Cardiac septum (tissue), 1 donor: ENCODE data around the gene SCD. TPM values are rescaled to one million over a fixed set of nuclear protein-coding genes. Genes with fewer than 3 reads are reported as not detected.
A peak's percentile ranks its signal among the peaks of the same experiment; 100 is the strongest.
"Not testable (repeated sequence)": the region's sequence is repeated elsewhere in the genome, so short reads cannot be mapped to it uniquely, and the experiment has no call there.

Experiments used
- DNase-seq: peaks from one replicate; pipeline ENCODE4 v3.0.0-alpha.2; 2020; ENCODE audit warnings: low spot score
- intact Hi-C: fragments of 100-400 bp; cut with DNase I; formaldehyde crosslinking; loops from one replicate; pipeline ENCODE4 v1.14.0; 2022
- long read RNA-seq: library from polyadenylated mRNA; unstranded; transcript quantifications from one replicate; pipeline ENCODE4 v2.0.0, GENCODE V29; 2021
- total RNA-seq: library from RNA; stranded (reverse); fragmentation: NEBNext Ultra II Directional; extraction: Animal tissue kit (Norgen Biotek cat#: 25700); gene quantifications from one replicate; pipeline ENCODE4 v1.2.1, GENCODE V29; 2021
- donor health status: DM: no; HTN: no; CAD: no.

The SCD gene
- 16.8 TPM for total RNA-seq
- long read RNA-seq, full-length matches to known transcripts, result 1 of 7 reads
- long read RNA-seq, partial matches to known transcripts, result 1 of 7 reads
- long read RNA-seq, other reads (novel, unspliced or antisense), result 5 of 7 reads

GRCh38 chr10:100346765-100347567 lies at the start of gene SCD:
TSS of gene SCD (plus strand) at chr10:100347233. CDS start at chr10:100347505, 272 bp downstream.
- intact Hi-C loops, result loop anchor here (2.0 to 10.0 kb wide), 2 partner anchors 26 to 168 kb away; partner anchors contain the start of gene SEC31B
- DNase-seq, result peak; percentile 93

GRCh38 chr10:100297242-100297641 lies 49.8 kb upstream of the SCD start:
- intact Hi-C loops, result no loop called here
- DNase-seq, result no peak

- DNase-seq, intact Hi-C loops: not testable (repeated sequence)
Measured at GRCh38 chr10:100301123-100301522, 45.9 kb upstream of the SCD start.

GRCh38 chr10:100303724-100304319 lies 43.2 kb upstream of the SCD start:
- DNase-seq, result no peak
- intact Hi-C loops, result no loop called here

- DNase-seq, result no peak
- intact Hi-C loops, result no loop called here
Measured at GRCh38 chr10:100304414-100304813, 42.6 kb upstream of the SCD start.

GRCh38 chr10:100306861-100307260 lies 40.2 kb upstream of the SCD start:
- no peak for DNase-seq
- intact Hi-C loops, result no loop called here

GRCh38 chr10:100307684-100308083 lies 39.3 kb upstream of the SCD start:
- intact Hi-C loops, result no loop called here
- no peak for DNase-seq

GRCh38 chr10:100311298-100311697 lies 35.7 kb upstream of the SCD start:
- intact Hi-C loops, result no loop called here
- DNase-seq, result no peak

GRCh38 chr10:100315615-100316014 lies 31.4 kb upstream of the SCD start:
- DNase-seq, result no peak

GRCh38 chr10:100318207-100318606 lies 28.8 kb upstream of the SCD start:
- intact Hi-C loops, result no loop called here

More at GRCh38 chr10:100315615-100316014, 31.4 kb upstream of the SCD start:
- intact Hi-C loops, result no loop called here

GRCh38 chr10:100319707-100320402 lies 27.2 kb upstream of the SCD start:
- intact Hi-C loops, result no loop called here
- no peak for DNase-seq

More at GRCh38 chr10:100318207-100318606, 28.8 kb upstream of the SCD start:
- DNase-seq, result no peak

GRCh38 chr10:100325158-100325557 lies 21.9 kb upstream of the SCD start:
- intact Hi-C loops, result no loop called here
- DNase-seq, result no peak

- DNase-seq, result no peak
- intact Hi-C loops, result no loop called here
Measured at GRCh38 chr10:100327007-100327717, 19.9 kb upstream of the SCD start.

GRCh38 chr10:100327718-100328009 lies 19.4 kb upstream of the SCD start:
- DNase-seq, result no peak
- intact Hi-C loops, result no loop called here

GRCh38 chr10:100328198-100328597 lies 18.8 kb upstream of the SCD start:
- DNase-seq, result no peak
- intact Hi-C loops, result no loop called here

GRCh38 chr10:100330079-100330478 lies 17.0 kb upstream of the SCD start, which contains the start of gene PKD2L1:
TSS of gene PKD2L1 (minus strand) at chr10:100330228. CDS start at chr10:100330103, 125 bp downstream.
- peak; percentile 60 for DNase-seq
- intact Hi-C loops, result no loop called here

- DNase-seq, result peak; percentile 56
- intact Hi-C loops, result no loop called here
Measured at GRCh38 chr10:100333106-100333505, 13.9 kb upstream of the SCD start.

GRCh38 chr10:100333661-100334440 lies 13.2 kb upstream of the SCD start:
- intact Hi-C loops, result no loop called here

GRCh38 chr10:100334762-100335161 lies 12.3 kb upstream of the SCD start:
- DNase-seq, result no peak
- intact Hi-C loops, result no loop called here

More at GRCh38 chr10:100333661-100334440, 13.2 kb upstream of the SCD start:
- DNase-seq, result peak; percentile 1
